Ammon's horn (tissue), 1 donor: Measurements from ENCODE around the gene C12orf43.
"Not testable (repeated sequence)": the region's sequence is repeated elsewhere in the genome, so short reads cannot be mapped to it uniquely, and the experiment has no call there.

Source experiments
- DNase-seq: peaks from one replicate; pipeline ENCODE4 v3.0.0-alpha.2; 2016; ENCODE audit warnings: low spot score

The C12orf43 gene

GRCh38 chr12:121015825-121016766 is at the start of gene C12orf43:
Gene C12orf43, minus strand, starts transcription at chr12:121016487. Its CDS starts 13 bp downstream, at chr12:121016474.
- peak; percentile 97 for DNase-seq

- no peak for DNase-seq
Measured at GRCh38 chr12:121065345-121065744, 49.1 kb upstream of the C12orf43 start.

GRCh38 chr12:121064586-121064985 is 48.3 kb upstream of the C12orf43 start:
- DNase-seq: not testable (repeated sequence)

GRCh38 chr12:121064116-121064515 is 47.8 kb upstream of the C12orf43 start:
- DNase-seq: no peak

- no peak for DNase-seq
Measured at GRCh38 chr12:121062391-121063045, 46.2 kb upstream of the C12orf43 start.

GRCh38 chr12:121061831-121062230 is 45.5 kb upstream of the C12orf43 start:
- DNase-seq: peak; percentile 45

- peak; percentile 34 for DNase-seq
Measured at GRCh38 chr12:121060149-121061001, 44.1 kb upstream of the C12orf43 start.

- DNase-seq: no peak
Measured at GRCh38 chr12:121059031-121059898, 43.0 kb upstream of the C12orf43 start.

- DNase-seq: no peak
Measured at GRCh38 chr12:121057794-121058193, 41.5 kb upstream of the C12orf43 start.

- no peak for DNase-seq
Measured at GRCh38 chr12:121053706-121054105, 37.4 kb upstream of the C12orf43 start.

GRCh38 chr12:121050725-121051124 is 34.4 kb upstream of the C12orf43 start:
- no peak for DNase-seq

GRCh38 chr12:121048442-121048841 is 32.2 kb upstream of the C12orf43 start:
- no peak for DNase-seq

GRCh38 chr12:121047400-121047799 is 31.1 kb upstream of the C12orf43 start:
- not testable (repeated sequence) for DNase-seq

- no peak for DNase-seq
Measured at GRCh38 chr12:121043067-121043466, 26.8 kb upstream of the C12orf43 start.

GRCh38 chr12:121038861-121039668 is 22.8 kb upstream of the C12orf43 start, which contains the start of gene OASL:
Gene OASL, minus strand, starts transcription at chr12:121039246. Its CDS starts 275 bp downstream, at chr12:121038971.
- DNase-seq: peak; percentile 24

- no peak for DNase-seq
Measured at GRCh38 chr12:121036810-121037326, 20.6 kb upstream of the C12orf43 start.

- no peak for DNase-seq
Measured at GRCh38 chr12:121034616-121035305, 18.5 kb upstream of the C12orf43 start.

- no peak for DNase-seq
Measured at GRCh38 chr12:121033625-121034349, 17.5 kb upstream of the C12orf43 start.
